Pancreas (tissue), 10 donors: Measurements from ENCODE around the gene SEL1L2. TPM values are rescaled to one million over a fixed set of nuclear protein-coding genes. Genes with fewer than 3 reads are reported as not detected.

Source experiments
- ATAC-seq, 4 donors: fragments of 200-7000 bp; cut with Tn5 transposase; one replicate each; pipeline versions ENCODE4 v1.8.0 to v1.9.1; 2020; ENCODE audit warnings: mild to moderate bottlenecking in 4 of 4, moderate library complexity in 4 of 4
- DNase-seq, 6 donors: peaks; one replicate each; pipeline ENCODE4 v3.0.0-alpha.2; 2020
- FAIRE-seq: peaks from 2 replicates; lab custom pipeline; 2012; peaks lifted over from hg19 to GRCh38; lab: Jason Lieb, UNC
- H3K27ac ChIP-seq, 4 donors: fragments of 200-600 bp; sonication (generic); 1 replicate in 3 of 4; 2 replicates in 1 of 4; pipeline versions ENCODE4 v1.5.0 to v1.8.0; 2020
- H3K27me3 ChIP-seq, 4 donors: fragments of 200-600 bp; one replicate each; pipeline ENCODE4 v1.8.0; 2021
- H3K36me3 ChIP-seq, 3 donors: fragments of 200-600 bp; sonication (generic) in 1 of 3; one replicate each; pipeline versions ENCODE4 v1.5.0 to v1.8.0; 2020 to 2021
- H3K4me1 ChIP-seq, 3 donors: fragments of 200-600 bp; one replicate each; pipeline ENCODE4 v1.8.0; 2021
- H3K4me3 ChIP-seq, 4 donors: fragments of 200-600 bp; sonication (generic) in 2 of 4; one replicate each; pipeline versions ENCODE4 v1.5.0 to v1.8.0; 2020 to 2021
- H3K9me3 ChIP-seq, 4 donors: fragments of 200-600 bp; one replicate each; pipeline ENCODE4 v1.8.0; 2021
- WGBS, 2 donors: extraction: QIAGEN DNeasy Blood & Tissue Kit; methylation state at CpG; one replicate each; pipeline ENCODE4 v1.1.7; 2013; 5-methylcytosine and 5-hydroxymethylcytosine counted together
- intact Hi-C, 3 donors: fragments of 100-400 bp; cut with DNase I; formaldehyde crosslinking; loops; one replicate each; pipeline versions ENCODE4 v1.11.1 to v1.14.2; 2022
- polyA plus RNA-seq, 2 donors: library from polyadenylated mRNA; stranded (reverse); fragments of 200-250 nt; gene quantifications; one replicate each; pipeline ENCODE4 v1.2.3, GENCODE V29; 2013
- total RNA-seq, 6 donors: library from RNA; stranded (reverse); fragmentation: NEBNext Ultra II Directional in 4 of 6; extraction: Animal tissue kit (Norgen Biotek cat#: 25700) in 4 of 6; gene quantifications; one replicate each; pipeline versions ENCODE4 v1.2.1 to v1.2.4, GENCODE V29; 2021 to 2023
- TF ChIP-seq, protein P1 (sequence below), 4 donors: fragments of 200-600 bp; sonication (generic) in 3 of 4; IDR thresholded peaks; one replicate each; pipeline versions ENCODE4 v1.5.0 to v1.8.0; 2021; ENCODE audit warnings: antibody characterized with exemption in 4 of 4
- donor health status: healthy with polysubstance abuse.
- donor health status: DM: no; HTN: no; CAD: no; lungs with moderate emphysema.
- donor health status: DM: no; HTN: no; CAD: no.
- donor health status: control.
- donor health status: control.
- donor health status: Bipolar disorder and iron deficiency.
- donor health status: DM: yes; HTN: yes; CAD: no.
- donor health status: DM: no; HTN: no; CAD: no.
- donor health status: DM: no; HTN: no; CAD: no.
- donor health status: DM: yes; HTN: yes; CAD: no.

The SEL1L2 gene
- not detected for total RNA-seq
- polyA plus RNA-seq: under 1 TPM in 1 of 2 donors, not detected in 1; 0.46 TPM

- FAIRE-seq: no peak
- WGBS, 2 donors: 34% methylated on average over 5 of the region's 5 CpGs
Measured at GRCh38 chr20:13990465-13990864, at the start of gene SEL1L2. SEL1L2 (minus strand) TSS chr20:13990614; CDS start chr20:13990534, 80 bp downstream.

GRCh38 chr20:14036567-14036966, 46.2 kb upstream of the SEL1L2 start:
- H3K9me3 ChIP-seq: no peaks in the 10 kb centered on the region
- H3K4me1 ChIP-seq: no peaks in the 10 kb centered on the region
- no peaks in the 10 kb centered on the region for H3K36me3 ChIP-seq
- FAIRE-seq (no peak), ATAC-seq (no peak), DNase-seq (no peak)
- no peaks in the 10 kb centered on the region for H3K27me3 ChIP-seq
- H3K4me3 ChIP-seq: no peak overlapping the region
- WGBS, 2 donors: 80 to 87% methylated on average over 7 of the region's 7 CpGs
- intact Hi-C loops: no loop called here
- no peak overlapping the region for H3K27ac ChIP-seq
- TF ChIP-seq, protein P1, sequence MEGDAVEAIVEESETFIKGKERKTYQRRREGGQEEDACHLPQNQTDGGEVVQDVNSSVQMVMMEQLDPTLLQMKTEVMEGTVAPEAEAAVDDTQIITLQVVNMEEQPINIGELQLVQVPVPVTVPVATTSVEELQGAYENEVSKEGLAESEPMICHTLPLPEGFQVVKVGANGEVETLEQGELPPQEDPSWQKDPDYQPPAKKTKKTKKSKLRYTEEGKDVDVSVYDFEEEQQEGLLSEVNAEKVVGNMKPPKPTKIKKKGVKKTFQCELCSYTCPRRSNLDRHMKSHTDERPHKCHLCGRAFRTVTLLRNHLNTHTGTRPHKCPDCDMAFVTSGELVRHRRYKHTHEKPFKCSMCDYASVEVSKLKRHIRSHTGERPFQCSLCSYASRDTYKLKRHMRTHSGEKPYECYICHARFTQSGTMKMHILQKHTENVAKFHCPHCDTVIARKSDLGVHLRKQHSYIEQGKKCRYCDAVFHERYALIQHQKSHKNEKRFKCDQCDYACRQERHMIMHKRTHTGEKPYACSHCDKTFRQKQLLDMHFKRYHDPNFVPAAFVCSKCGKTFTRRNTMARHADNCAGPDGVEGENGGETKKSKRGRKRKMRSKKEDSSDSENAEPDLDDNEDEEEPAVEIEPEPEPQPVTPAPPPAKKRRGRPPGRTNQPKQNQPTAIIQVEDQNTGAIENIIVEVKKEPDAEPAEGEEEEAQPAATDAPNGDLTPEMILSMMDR (IDR thresholded peaks at IDR 0.05): no peak

More at GRCh38 chr20:13990465-13990864, at the start of gene SEL1L2:
- ATAC-seq: no peak
- Histone ChIP-seq H3K27ac (no peak within 1 kb of the TSS), H3K36me3 (no peaks in the 10 kb centered on the region), H3K4me1 (no peaks in the 10 kb centered on the region), H3K9me3 (no peaks in the 10 kb centered on the region), H3K4me3 (no peak within 1 kb of the TSS), H3K27me3 (no peaks in the 10 kb centered on the region)
- DNase-seq: no peak
- TF ChIP-seq, protein P1 (IDR thresholded peaks at IDR 0.05): no peak
- intact Hi-C loops: no loop called here

- no peaks in the 10 kb centered on the region for H3K36me3 ChIP-seq
- H3K27me3 ChIP-seq: no peaks in the 10 kb centered on the region
- TF ChIP-seq, protein P1 (IDR thresholded peaks at IDR 0.05): no peak
- 80 to 85% methylated on average over 1 of the region's 1 CpG for WGBS, 2 donors
- H3K4me3 ChIP-seq: no peak overlapping the region
- FAIRE-seq: no peak
- H3K9me3 ChIP-seq: no peaks in the 10 kb centered on the region
- DNase-seq: no peak
- intact Hi-C loops: no loop called here
- no peak overlapping the region for H3K27ac ChIP-seq
- no peak for ATAC-seq
- H3K4me1 ChIP-seq: no peaks in the 10 kb centered on the region
Measured at GRCh38 chr20:14033310-14033709, 42.9 kb upstream of the SEL1L2 start.

GRCh38 chr20:14030991-14031390, 40.6 kb upstream of the SEL1L2 start:
- DNase-seq (no peak), FAIRE-seq (no peak), ATAC-seq (no peak)
- Histone ChIP-seq H3K9me3 (no peaks in the 10 kb centered on the region), H3K4me3 (no peak overlapping the region), H3K36me3 (no peaks in the 10 kb centered on the region), H3K27me3 (no peaks in the 10 kb centered on the region), H3K4me1 (no peaks in the 10 kb centered on the region), H3K27ac (no peak overlapping the region)
- TF ChIP-seq, protein P1 (IDR thresholded peaks at IDR 0.05): no peak
- 98% methylated on average over 1 of the region's 1 CpG for WGBS, 2 donors
- intact Hi-C loops: no loop called here

GRCh38 chr20:14012671-14013070, 22.3 kb upstream of the SEL1L2 start:
- no peak for DNase-seq
- 96 to 97% methylated on average over 3 of the region's 3 CpGs for WGBS, 2 donors
- intact Hi-C loops: no loop called here
- H3K36me3 ChIP-seq: no peaks in the 10 kb centered on the region
- H3K4me1 ChIP-seq: no peaks in the 10 kb centered on the region
- H3K9me3 ChIP-seq: peaks cover 0 to 7% (median 2%) of the 10 kb centered on the region in 4 donors
- FAIRE-seq: no peak
- TF ChIP-seq, protein P1 (IDR thresholded peaks at IDR 0.05): no peak
- H3K27ac ChIP-seq: no peak overlapping the region
- ATAC-seq: no peak
- H3K27me3 ChIP-seq: no peaks in the 10 kb centered on the region
- H3K4me3 ChIP-seq: no peak overlapping the region
